GM19351 (cell line): ENCODE measurements around the gene KRTAP10-5.
"Not testable (repeated sequence)": the region's sequence is repeated elsewhere in the genome, so short reads cannot be mapped to it uniquely, and the experiment has no call there.

Experiments used
- ATAC-seq: cut with Tn5 transposase; IDR thresholded peaks from one replicate; pipeline ENCODE4 v1.9.1; 2021; ENCODE audit warnings: mild to moderate bottlenecking, moderate library complexity; ENCODE audit not compliant: unreplicated experiment

The KRTAP10-5 gene

DNA sequence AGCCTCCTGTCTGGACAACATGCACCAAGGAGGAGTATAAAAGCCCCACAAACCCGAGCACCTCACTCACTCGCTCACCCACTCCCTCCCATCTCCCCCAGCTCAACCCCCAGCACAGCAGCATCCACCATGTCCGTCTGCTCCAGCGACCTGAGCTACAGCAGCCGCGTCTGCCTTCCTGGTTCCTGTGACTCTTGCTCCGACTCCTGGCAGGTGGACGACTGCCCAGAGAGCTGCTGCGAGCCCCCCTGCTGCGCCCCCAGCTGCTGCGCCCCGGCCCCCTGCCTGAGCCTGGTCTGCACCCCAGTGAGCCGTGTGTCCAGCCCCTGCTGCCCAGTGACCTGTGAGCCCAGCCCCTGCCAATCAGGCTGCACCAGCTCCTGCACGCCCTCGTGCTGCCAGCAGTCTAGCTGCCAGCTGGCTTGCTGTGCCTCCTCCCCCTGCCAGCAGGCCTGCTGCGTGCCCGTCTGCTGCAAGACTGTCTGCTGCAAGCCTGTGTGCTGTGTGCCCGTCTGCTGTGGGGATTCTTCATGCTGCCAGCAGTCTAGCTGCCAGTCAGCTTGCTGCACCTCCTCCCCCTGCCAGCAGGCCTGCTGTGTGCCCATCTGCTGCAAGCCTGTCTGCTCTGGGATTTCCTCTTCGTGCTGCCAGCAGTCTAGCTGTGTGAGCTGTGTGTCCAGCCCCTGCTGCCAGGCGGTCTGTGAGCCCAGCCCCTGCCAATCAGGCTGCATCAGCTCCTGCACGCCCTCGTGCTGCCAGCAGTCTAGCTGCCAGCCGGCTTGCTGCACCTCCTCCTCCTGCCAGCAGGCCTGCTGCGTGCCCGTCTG, 6.6 kb downstream of the KRTAP10-5 start, which contains the start of gene KRTAP10-4:
TSS of gene KRTAP10-4 (plus strand) at position 100 of the 827 bp plus-strand sequence. CDS start at position 130, 30 bp downstream.
- ATAC-seq = not testable (repeated sequence)

DNA sequence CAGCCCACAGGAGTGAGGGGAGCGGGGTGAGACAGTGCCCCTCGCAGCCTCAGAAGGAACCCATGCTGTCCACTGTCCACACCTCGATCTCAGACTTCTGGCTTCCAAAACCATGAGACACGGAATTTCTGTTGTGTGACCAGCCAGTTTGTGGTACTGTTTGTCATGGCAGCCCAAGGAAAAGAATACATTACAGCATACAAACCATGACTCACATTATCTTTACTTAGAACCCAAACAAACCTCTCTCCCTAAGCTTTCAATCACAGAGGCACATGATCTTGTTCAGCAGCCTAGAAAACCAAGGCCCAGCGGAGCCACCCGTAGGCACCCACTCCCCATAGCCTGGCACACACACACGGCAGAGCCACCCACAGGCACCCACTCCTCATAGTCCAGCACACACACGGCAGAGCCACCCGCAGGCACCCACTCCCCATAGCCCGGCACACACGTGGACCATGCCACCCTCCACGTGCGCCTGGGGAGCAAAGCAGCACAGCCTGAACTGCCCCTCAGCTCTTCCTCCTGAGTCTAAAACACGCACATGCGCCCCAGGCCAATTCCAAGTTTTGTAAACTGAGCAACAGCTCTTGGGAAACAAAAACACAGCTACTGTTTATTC, 7.3 kb downstream of the KRTAP10-5 start:
- no peak for ATAC-seq

GRCh38 chr21:44571844-44572782, 8.3 kb downstream of the KRTAP10-5 start:
- no peak for ATAC-seq

DNA sequence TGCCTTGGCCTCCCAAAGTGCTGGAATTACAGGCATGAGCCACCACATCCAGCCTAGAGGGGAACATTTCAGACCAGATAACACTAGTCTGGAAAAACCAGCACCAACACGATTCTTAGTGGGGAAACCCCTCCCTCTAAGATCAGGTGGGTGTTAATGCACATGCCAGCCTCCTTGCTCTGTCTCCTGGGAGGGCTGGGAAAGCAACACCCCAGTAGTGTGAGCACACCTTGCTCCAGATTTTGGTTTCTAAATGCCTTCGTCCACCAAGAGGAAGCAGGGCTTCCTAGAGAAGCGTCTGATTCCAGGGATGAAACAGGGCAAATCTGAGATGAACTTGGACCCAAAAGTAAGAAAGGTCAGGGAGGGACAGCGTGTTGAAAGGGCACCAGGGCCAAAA, 9.1 kb downstream of the KRTAP10-5 start:
- ATAC-seq = no peak

GRCh38 chr21:44569861-44570517, 10.4 kb downstream of the KRTAP10-5 start:
- ATAC-seq = no peak

- ATAC-seq = no peak
Measured at GRCh38 chr21:44568667-44569556, 11.5 kb downstream of the KRTAP10-5 start.

GRCh38 chr21:44568261-44568660, 12.1 kb downstream of the KRTAP10-5 start:
- ATAC-seq = no peak

- no peak for ATAC-seq
Measured at GRCh38 chr21:44567481-44568171, 12.8 kb downstream of the KRTAP10-5 start.

DNA sequence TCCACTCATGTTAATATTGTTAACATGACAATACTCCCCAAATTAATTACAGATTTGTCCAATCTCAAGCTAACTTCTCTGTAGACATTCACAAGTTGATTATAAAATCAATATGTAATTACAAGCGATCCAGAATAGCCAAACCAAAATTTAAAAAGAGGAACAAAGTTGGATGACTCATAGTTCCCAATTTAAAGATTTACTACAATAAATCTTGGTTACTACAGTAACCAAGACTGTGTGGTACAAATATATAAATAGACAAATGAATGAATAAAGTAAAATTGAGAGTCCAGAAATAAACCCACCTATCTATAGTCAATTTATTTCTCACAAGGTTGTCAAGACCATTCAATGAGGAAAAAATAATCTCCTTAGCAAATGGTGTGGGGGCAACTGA, 14.0 kb downstream of the KRTAP10-5 start:
- no peak for ATAC-seq

GRCh38 chr21:44564886-44565598, 15.4 kb downstream of the KRTAP10-5 start:
- ATAC-seq = no peak

DNA sequence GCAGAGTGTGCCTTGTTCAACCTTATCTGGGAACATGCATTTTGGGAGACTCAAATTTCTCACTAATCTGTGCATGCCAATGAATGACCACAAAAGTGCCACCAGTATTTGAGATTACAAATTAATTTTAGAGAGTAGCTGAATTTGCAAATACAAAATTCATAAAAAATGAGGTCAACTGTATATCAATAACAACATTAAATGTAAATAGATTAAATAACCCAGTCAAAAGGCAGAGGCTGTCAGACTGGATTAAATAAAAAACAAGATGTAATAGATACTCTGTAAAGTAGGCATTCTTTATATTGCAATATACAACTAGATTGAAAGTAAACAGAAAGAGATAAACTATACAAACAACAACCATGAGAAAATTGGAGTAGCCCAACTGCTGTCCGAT, 16.3 kb downstream of the KRTAP10-5 start:
- ATAC-seq = no peak

DNA sequence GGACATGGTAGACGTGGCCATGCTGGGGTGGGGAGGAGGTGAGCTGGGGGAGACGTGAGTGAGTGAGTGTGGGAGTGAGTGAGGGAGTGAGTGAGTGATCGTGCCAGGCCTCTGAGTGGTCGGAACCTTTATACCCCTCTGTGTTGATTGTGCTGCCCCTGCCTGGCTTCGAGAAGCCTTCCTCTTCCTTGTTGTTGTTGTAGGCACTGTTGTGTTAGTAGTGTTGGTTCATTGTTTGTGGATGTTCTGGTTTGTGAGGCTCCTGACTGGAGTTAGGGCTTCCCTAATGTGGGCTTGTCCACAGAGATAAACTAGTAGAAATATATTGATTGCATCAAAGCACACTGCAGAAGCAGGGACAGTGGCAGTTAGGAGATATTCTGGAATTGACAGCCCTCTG, 21.7 kb downstream of the KRTAP10-5 start, which contains the start of gene KRTAP10-3:
TSS of gene KRTAP10-3 (minus strand) at position 101 of the 400 bp plus-strand sequence. CDS start at position 21, 80 bp downstream.
- no peak for ATAC-seq

- ATAC-seq = not testable (repeated sequence)
Measured at GRCh38 chr21:44558329-44558675, 22.1 kb downstream of the KRTAP10-5 start.

DNA sequence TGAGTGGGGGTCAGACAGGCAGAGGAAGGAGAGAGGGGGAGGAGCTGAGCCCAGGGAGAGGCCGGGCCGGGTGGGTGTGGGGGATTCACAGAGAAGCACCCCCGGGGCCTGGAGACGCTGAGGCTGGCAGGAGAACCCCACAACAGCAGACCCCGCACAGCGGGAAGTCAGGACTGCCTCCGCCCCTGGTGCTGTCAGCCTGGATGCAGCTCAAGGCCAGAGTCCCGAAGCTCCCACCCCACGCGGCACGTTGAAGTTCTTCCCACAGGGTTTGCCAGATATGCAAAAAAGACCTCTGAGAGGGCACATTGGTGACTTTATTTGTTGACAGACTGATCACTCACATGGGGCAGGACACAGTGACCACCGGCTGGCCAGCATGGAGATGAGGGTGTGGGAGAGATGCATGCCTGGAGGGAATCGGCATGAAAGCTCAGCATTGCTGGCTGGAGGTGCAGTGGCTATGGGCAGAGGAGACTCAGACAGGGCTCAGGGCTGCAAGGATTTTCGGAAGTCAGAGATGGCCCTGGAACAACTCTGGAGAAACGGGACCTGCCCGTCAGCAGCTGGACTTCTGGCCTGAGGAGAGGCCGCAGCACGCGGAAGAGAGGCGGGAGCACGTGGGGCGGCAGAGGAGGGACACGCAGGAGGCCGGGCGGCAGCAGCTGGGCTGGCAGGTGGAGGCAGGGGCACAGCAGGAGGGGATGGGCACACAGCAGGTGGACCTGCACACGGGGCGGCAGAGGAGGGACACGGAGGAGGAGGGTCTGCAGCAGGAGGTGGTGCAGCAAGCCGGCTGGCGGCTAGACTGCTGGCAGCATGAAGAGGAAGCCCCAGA, 22.7 kb downstream of the KRTAP10-5 start:
- ATAC-seq = no peak

- no peak for ATAC-seq
Measured at GRCh38 chr21:44556879-44557278, 23.5 kb downstream of the KRTAP10-5 start.

DNA sequence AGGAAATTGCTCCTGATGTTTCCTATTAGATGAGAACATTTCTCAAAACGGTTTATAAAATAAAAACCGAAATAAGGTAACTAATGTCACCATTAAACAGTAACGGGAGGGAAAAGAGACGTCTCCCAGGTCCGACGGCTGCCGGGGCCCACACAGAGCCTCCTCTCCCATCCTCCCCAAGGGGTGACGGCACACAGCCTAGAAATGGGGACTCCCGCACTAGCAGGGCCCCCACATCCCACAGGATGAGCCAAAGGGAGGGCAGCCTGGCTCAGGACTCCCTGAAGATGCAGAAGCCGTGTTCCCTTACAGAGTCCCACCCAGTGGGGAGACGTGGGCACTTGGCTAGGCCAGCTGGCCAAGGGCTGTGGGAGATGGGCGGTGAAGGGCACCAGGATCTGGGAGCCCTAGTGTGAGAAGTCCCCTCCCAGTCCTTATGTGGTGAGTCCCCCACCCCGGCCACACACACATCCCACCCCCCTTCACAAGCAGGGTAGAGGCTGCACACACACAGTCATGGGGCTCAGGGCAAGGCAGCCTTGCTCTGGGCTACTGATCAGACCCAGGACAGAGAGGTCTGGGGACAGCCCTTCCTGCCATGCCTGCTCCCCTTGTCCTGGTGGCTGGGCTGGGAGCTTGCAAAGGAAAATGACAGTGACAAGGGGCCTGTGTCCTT, 25.1 kb downstream of the KRTAP10-5 start:
- no peak for ATAC-seq

DNA sequence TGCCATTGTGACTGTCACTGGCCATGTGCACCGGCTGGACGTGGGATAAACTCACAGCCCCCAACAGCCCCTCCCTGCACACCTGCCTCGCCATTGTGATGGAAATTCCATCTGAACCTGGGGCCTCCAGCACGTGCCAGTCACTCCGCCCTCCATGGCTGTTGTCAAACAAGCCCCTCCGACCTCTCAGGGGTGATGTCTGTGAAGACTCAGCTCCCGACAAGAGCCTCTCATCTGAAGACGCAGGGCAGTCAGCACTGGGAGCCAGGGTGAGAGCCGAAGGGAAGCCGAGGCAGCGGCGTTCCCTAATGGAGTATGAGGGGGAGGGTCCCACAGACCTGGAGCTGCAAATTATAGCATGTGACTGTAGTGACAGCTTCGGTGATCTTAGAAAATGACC, 27.7 kb downstream of the KRTAP10-5 start:
- ATAC-seq = no peak
